Activated naive CD4-positive, alpha-beta T cell treated with anti-CD3 and anti-CD28 coated beads, Interleukin-2, amount 50 U/mL, for 16 hours (primary cell): ENCODE results near the gene SMAD2.
"Not testable (repeated sequence)": the region's sequence is repeated elsewhere in the genome, so short reads cannot be mapped to it uniquely, and the experiment has no call there.

Experiments
- DNase-seq: peaks from one replicate; pipeline ENCODE4 v3.0.0-alpha.2; 2020

The SMAD2 gene

DNA sequence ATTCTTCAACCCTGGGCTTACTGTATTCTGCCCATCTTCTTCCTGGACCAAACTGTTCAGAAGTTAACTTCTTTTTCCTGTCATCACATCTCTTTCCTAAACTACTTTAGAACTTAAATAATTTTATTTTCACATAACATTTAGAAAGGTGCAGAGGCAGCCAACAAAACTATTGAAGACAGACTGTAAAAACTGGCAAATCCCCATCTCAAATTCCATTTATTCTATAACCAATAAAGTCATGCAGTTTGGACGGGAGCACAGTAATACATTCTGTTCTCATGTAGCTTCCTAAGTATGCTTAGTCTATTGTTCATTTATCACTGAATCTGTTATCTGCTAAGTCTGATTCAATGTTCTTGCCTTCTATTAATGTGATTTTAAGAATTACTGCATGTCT, 99.1 kb downstream of the SMAD2 start:
- DNase-seq: no peak

- DNase-seq: no peak
Measured at GRCh38 chr18:47830772-47831171, 99.7 kb downstream of the SMAD2 start.

GRCh38 chr18:47829831-47830230, 100.6 kb downstream of the SMAD2 start:
- DNase-seq: no peak

DNA sequence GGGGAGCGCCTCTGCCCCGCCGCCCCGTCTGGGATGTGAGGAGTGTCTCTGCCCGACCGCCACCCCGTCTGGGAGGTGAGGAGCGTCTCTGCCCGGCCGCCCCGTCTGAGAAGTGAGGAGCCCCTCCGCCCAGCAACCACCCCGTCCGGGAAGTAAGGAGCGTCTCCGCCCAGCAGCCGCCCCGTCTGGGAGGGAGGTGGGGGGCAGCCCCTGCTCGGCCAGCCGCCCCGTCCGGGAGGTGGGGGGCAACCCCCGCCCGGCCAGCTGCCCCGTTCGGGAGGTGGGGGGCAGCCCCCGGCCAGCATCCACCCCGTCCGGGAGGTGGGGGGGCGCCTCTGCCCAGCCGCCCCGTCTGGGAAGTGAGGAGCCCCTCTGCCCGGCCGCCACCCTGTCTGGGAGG, 102.4 kb downstream of the SMAD2 start:
- DNase-seq: not testable (repeated sequence)

GRCh38 chr18:47826157-47827074, 104.0 kb downstream of the SMAD2 start:
- DNase-seq: no peak

GRCh38 chr18:47821314-47821713, 109.1 kb downstream of the SMAD2 start:
- DNase-seq: no peak

GRCh38 chr18:47817795-47818077, 112.7 kb downstream of the SMAD2 start:
- DNase-seq: no peak

DNA sequence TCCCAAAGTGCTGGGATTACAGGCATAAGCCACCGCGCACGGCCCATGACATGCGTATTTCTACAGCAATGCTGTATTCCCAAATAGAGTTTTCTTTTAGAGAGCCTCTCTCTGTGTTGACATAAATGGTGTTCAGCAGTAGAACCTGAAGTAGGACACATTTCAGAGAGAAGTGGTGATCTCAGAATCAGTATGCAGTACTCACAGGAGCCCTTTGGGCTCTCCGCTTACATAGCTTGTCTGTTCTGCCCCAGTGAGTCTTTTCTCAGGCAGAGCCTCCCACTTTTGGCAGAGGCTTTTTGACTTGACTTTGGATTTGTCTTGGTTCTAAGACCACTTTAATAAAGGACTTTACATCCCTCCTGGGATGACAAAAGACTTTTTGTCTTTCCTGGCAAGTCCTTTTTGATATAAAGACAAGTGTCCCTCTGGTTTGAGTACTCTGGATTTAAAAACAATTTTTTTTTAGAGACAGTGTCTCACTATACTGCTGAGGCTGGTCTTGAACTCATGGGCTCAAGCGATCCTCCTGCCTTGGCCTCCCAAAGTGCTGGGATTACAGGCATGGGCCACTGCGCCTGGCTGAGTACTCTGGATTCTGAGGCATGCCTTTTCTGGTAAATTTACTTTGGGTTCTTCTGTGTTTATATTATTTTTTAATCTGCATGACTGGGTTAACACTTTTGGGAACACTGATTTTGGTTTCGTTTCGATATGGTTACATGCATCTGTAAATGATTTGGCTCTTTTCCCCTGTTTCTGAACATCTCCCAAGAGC, 113.3 kb downstream of the SMAD2 start:
- no peak for DNase-seq

GRCh38 chr18:47815486-47816270, 114.8 kb downstream of the SMAD2 start:
- no peak for DNase-seq

- no peak for DNase-seq
Measured at GRCh38 chr18:47809420-47809819, 121.0 kb downstream of the SMAD2 start.

- no peak for DNase-seq
Measured at GRCh38 chr18:47802802-47803201, 127.7 kb downstream of the SMAD2 start.

GRCh38 chr18:47801817-47802216, 128.6 kb downstream of the SMAD2 start:
- no peak for DNase-seq

GRCh38 chr18:47800756-47801155, 129.7 kb downstream of the SMAD2 start:
- no peak for DNase-seq

- DNase-seq: no peak
Measured at GRCh38 chr18:47800248-47800647, 130.2 kb downstream of the SMAD2 start.

GRCh38 chr18:47799376-47799775, 131.1 kb downstream of the SMAD2 start:
- no peak for DNase-seq

DNA sequence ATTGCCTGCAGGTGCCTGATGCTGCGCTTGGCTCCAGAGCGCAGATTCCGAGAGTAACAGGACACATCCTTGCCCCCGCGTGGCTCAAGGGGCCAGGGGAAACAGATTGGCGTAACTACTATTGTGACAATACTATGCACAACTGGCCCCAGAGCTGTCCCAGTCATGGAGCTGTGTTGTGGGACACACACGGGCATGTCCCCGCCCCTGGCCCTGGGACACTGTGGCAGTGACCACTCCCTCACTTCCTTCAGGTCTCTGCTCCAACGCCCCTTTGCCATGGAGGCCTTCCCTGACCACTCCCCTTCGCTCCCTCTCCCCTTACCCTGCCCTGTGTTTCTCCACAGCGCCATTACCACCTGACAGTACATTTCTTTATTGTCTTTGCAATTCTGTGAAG, 132.1 kb downstream of the SMAD2 start:
- DNase-seq: no peak

GRCh38 chr18:47797126-47797525, 133.3 kb downstream of the SMAD2 start:
- DNase-seq: no peak

GRCh38 chr18:47795434-47795814, 135.0 kb downstream of the SMAD2 start:
- DNase-seq: no peak

GRCh38 chr18:47794725-47795433, 135.6 kb downstream of the SMAD2 start:
- no peak for DNase-seq

GRCh38 chr18:47793609-47794008, 136.8 kb downstream of the SMAD2 start:
- no peak for DNase-seq

GRCh38 chr18:47791461-47791985, 138.9 kb downstream of the SMAD2 start:
- no peak for DNase-seq

DNA sequence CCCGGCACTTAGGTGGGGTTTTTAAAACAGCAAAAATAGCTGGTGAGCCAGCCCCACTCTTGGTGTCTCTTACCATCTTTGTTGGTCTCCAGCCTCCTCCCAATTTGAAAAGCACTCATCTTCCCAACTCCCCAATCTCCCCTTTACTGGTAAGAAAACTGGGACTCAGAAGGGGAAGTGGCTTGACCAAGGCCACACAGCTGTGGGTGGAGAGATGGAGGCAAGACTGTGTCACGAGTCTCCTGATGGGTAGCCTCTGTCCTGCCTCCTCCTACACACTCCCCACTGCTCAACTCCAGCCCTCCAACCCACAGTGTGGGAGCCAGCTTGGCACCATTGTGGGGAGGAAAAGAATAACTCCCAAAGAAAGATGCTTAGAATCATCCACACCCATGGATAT, 140.4 kb downstream of the SMAD2 start:
- DNase-seq: no peak

GRCh38 chr18:47788621-47789020, 141.8 kb downstream of the SMAD2 start:
- DNase-seq: no peak
